Breast epithelium (tissue), 4 donors: ENCODE data around the gene TLX1. TPM values are rescaled to one million over a fixed set of nuclear protein-coding genes. Genes with fewer than 3 reads are reported as not detected.
"Not testable (repeated sequence)": the region's sequence is repeated elsewhere in the genome, so short reads cannot be mapped to it uniquely, and the experiment has no call there.

Experiments
- DNase-seq, 2 donors: peaks; one replicate each; pipeline ENCODE4 v3.0.0-alpha.2; 2019; ENCODE audit warnings: low spot score in 2 of 2
- H3K27ac ChIP-seq, 2 donors: fragments of 200-600 bp; sonication (generic) in 1 of 2; one replicate each; pipeline ENCODE4 v1.5.1; 2016 to 2019; ENCODE audit warnings: mild to moderate bottlenecking in 1 of 2
- H3K27me3 ChIP-seq, 2 donors: fragments of 200-600 bp; sonication (generic) in 1 of 2; one replicate each; pipeline versions ENCODE4 v1.5.1 to v1.6.0; 2017 to 2019; ENCODE audit warnings: control low read depth in 1 of 2, mild to moderate bottlenecking in 1 of 2
- H3K36me3 ChIP-seq: fragments of 200-600 bp; one replicate; pipeline ENCODE4 v1.5.1; 2019
- H3K4me1 ChIP-seq, 2 donors: fragments of 200-600 bp; sonication (generic); one replicate each; pipeline ENCODE4 v1.5.1; 2016 to 2019; ENCODE audit warnings: control low read depth in 1 of 2
- H3K4me3 ChIP-seq, 3 donors: fragments of 200-600 bp; sonication (generic); 1 replicate in 2 of 3; 2 replicates in 1 of 3; pipeline ENCODE4 v1.5.1; 2016 to 2019; ENCODE audit warnings: mild to moderate bottlenecking in 3 of 3, moderate library complexity in 2 of 3
- H3K9me3 ChIP-seq, 2 donors: fragments of 200-600 bp; sonication (generic) in 1 of 2; one replicate each; pipeline ENCODE4 v1.5.1; 2016 to 2019; ENCODE audit warnings: control low read depth in 1 of 2
- POLR2A ChIP-seq: fragments of 450-650 bp; IDR thresholded peaks from one replicate; pipeline ENCODE4 v1.6.1; 2016; ENCODE audit warnings: antibody characterized with exemption, mild to moderate bottlenecking, moderate library complexity
- POLR2AphosphoS5 ChIP-seq, 3 donors: sonication (generic); formaldehyde crosslinking; IDR thresholded peaks; one replicate each; pipeline ENCODE4 v1.6.1; 2017; ENCODE audit warnings: antibody characterized with exemption in 3 of 3
- intact Hi-C: fragments of 100-400 bp; cut with DNase I; formaldehyde crosslinking; loops from one replicate; pipeline ENCODE4 v1.15.1; 2023; ENCODE audit warnings: low total_unique reads
- total RNA-seq, 3 donors: library from RNA; depleted of rRNA; stranded (reverse); fragments of >200 nt; gene quantifications; one replicate each; pipeline ENCODE4 v1.1.0, GENCODE V29; 2016
- TF ChIP-seq, protein P1 (sequence below), 3 donors: fragments of 450-650 bp; IDR thresholded peaks; one replicate each; pipeline ENCODE4 v1.5.1; 2016 to 2017; ENCODE audit warnings: antibody characterized with exemption in 3 of 3, mild to moderate bottlenecking in 3 of 3, moderate library complexity in 3 of 3

The TLX1 gene
- total RNA-seq, 3 donors from 2014 or later: not detected

DNA sequence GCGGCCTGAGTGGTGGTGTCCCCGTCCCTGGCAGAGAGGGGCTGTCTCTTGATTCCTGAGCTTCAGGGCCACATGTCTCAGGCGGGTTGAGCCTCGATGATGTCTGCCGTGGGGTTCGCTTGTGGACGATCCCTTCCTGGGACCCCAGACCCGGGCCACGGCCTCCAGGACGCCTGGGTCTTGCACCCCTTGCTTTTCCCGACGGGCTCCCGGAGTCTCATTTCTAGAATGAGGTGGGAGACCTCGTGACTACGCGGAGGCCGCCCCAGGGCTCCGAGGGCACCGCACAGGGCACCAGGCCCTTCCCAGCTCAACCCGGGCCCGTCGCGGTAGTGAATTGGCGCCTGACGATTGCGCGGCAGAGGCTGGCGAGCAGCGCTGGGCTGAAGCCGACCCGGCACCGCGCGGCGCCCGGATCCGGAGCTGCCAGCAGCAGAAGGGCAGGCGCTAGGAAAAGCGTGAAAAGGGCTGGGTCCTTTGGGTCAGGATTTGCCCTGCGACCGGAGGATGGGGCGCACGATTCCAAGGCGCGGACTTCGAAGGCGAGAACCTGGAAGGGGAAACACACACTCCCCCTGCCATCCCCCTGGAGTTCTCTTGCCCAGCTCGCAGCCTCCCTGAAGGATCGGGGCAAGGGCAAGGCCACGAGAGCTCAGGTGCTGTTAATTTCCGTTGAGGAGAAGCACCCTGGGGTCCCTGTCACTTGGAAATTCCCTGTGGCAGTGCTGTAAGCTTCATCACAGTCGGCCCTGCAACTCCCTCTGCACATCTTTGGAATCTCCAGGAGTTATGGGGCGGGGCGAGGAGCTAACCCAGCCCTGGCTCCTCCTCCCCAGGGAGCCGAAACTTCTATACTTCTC, 15.5 kb downstream of the TLX1 start:
- Histone ChIP-seq H3K36me3 (no peaks in the 10 kb centered on the region), H3K4me1 (peaks cover 0 to 6% of the 10 kb centered on the region in 2 donors), H3K9me3 (peaks cover 0 to 6% of the 10 kb centered on the region in 2 donors), H3K27me3 (peaks cover 9 to 94% of the 10 kb centered on the region in 2 donors), H3K27ac (no peak overlapping the region), H3K4me3 (peak overlapping the region in 1 of 3 donors; percentile 51)
- TF ChIP-seq, protein P1, sequence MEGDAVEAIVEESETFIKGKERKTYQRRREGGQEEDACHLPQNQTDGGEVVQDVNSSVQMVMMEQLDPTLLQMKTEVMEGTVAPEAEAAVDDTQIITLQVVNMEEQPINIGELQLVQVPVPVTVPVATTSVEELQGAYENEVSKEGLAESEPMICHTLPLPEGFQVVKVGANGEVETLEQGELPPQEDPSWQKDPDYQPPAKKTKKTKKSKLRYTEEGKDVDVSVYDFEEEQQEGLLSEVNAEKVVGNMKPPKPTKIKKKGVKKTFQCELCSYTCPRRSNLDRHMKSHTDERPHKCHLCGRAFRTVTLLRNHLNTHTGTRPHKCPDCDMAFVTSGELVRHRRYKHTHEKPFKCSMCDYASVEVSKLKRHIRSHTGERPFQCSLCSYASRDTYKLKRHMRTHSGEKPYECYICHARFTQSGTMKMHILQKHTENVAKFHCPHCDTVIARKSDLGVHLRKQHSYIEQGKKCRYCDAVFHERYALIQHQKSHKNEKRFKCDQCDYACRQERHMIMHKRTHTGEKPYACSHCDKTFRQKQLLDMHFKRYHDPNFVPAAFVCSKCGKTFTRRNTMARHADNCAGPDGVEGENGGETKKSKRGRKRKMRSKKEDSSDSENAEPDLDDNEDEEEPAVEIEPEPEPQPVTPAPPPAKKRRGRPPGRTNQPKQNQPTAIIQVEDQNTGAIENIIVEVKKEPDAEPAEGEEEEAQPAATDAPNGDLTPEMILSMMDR (IDR thresholded peaks at IDR 0.05): no peak
- no peak for TF ChIP-seq POLR2A
- no peak for TF ChIP-seq POLR2AphosphoS5 (IDR thresholded peaks at IDR 0.05)
- no peak for DNase-seq
- intact Hi-C loops: no loop called here

DNA sequence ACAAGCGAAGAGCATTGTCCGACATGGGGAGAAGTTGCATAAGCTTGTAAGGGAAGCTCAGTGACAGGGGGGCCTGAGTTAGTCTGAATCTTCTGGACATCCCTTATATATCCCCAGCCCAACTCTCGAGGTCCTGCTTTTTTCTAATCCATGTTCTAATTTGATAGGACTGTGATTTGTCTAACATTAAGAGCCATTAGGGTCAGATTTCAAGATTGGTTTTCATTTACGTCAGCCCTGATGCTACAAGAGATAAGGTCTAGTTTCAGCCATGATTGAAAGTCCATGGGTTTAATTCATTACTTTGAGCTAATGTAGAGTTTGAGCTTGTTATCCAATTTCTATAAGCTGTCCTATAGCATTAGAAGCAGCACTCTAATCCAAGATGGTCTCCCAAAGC, 20.3 kb downstream of the TLX1 start:
- Histone ChIP-seq H3K36me3 (no peaks in the 10 kb centered on the region), H3K9me3 (peaks cover 0 to 6% of the 10 kb centered on the region in 2 donors), H3K4me3 (no peak overlapping the region), H3K27ac (no peak overlapping the region), H3K27me3 (peaks cover 2 to 65% of the 10 kb centered on the region in 2 donors), H3K4me1 (peaks cover 0 to 2% of the 10 kb centered on the region in 2 donors)
- DNase-seq: no peak
- TF ChIP-seq, protein P1 (IDR thresholded peaks at IDR 0.05): no peak
- TF ChIP-seq POLR2A: no peak
- no peak for TF ChIP-seq POLR2AphosphoS5 (IDR thresholded peaks at IDR 0.05)
- intact Hi-C loops: no loop called here

DNA sequence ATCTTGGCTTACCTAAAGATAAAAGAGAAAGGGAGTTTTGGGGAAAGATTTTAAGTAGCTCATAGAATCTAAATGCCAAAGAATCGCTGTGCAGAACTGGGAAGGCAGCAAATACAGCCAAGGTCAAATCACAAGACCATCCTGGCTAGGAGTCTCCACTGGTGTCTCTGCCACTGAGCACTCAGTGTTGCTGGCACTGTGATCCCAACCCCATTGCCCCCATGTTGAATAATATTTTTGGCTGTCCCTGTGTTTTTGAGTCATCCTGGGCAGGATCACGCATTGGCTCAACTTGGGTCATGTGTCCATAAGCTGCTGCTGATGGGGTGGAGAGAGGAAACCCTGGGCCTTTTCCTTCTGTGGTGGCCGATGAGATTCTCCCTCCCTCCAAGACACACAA, 21.2 kb downstream of the TLX1 start:
- Histone ChIP-seq H3K27me3 (peaks cover 0 to 55% of the 10 kb centered on the region in 2 donors), H3K27ac (no peak overlapping the region), H3K4me3 (no peak overlapping the region), H3K9me3 (peaks cover 0 to 6% of the 10 kb centered on the region in 2 donors), H3K36me3 (no peaks in the 10 kb centered on the region), H3K4me1 (no peaks in the 10 kb centered on the region)
- TF ChIP-seq, protein P1 (IDR thresholded peaks at IDR 0.05): no peak
- TF ChIP-seq POLR2AphosphoS5 (IDR thresholded peaks at IDR 0.05): no peak
- no peak for TF ChIP-seq POLR2A
- DNase-seq: no peak
- intact Hi-C loops: no loop called here

DNA sequence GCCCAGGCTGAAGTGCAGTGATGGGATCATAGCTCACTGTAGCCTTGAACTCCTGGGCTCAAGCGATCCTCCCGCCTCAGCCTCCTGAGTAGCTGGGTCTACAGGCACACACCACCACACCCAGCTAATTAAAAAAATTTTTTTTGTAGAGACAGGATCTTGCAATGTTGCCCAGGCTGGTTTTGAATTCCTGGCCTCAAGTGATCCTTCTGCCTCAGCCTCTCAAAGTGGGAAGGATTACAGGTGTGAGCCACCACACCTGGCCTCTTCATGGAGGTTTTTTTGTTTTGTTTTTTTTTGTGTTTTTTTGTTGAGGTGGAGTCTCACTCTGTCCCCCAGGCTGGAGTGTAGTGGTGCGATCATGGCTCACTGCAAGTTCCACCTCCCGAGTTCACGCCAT, 23.4 kb downstream of the TLX1 start:
- H3K36me3 ChIP-seq, DNase-seq, H3K4me3 ChIP-seq, H3K27ac ChIP-seq, H3K4me1 ChIP-seq, intact Hi-C loops, H3K9me3 ChIP-seq: not testable (repeated sequence)
- H3K27me3 ChIP-seq: peaks cover 0 to 48% of the 10 kb centered on the region in 2 donors

DNA sequence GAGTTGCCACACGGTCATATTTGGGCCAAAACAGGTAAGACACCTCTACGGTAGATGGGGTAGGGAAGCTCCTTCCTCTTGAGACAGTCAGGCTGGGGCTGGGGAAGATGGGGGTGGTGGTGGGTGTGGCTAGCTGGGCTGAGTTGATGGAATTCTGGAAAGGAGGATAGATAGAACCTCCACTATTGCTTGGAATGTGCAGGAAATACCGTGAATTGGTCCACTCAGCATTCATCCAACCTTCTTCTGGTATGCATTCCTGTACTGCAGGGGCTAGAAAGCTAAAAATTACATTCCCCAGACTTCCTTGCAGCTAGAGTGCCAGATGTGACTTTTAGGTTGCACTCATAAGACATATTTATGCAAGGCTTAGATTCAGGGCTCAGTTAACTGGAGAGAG, 24.8 kb downstream of the TLX1 start:
- Histone ChIP-seq H3K27me3 (peaks cover 0 to 40% of the 10 kb centered on the region in 2 donors), H3K4me1 (no peaks in the 10 kb centered on the region), H3K4me3 (no peak overlapping the region), H3K27ac (no peak overlapping the region), H3K9me3 (no peaks in the 10 kb centered on the region), H3K36me3 (no peaks in the 10 kb centered on the region)
- intact Hi-C loops: no loop called here
- no peak for DNase-seq
- TF ChIP-seq POLR2AphosphoS5 (IDR thresholded peaks at IDR 0.05) (no peak), POLR2A (no peak)
- TF ChIP-seq, protein P1 (IDR thresholded peaks at IDR 0.05): no peak
